Measurements from ENCODE around the gene KDR.

GRCh38 chr4:55133951-55134350, 8.6 kb upstream of the KDR start:
- TF ChIP-seq POLR2A (IDR thresholded peaks at IDR 0.05) (no peak), CTCF (IDR thresholded peaks at IDR 0.05) (no peak)
